Measurements from ENCODE around the gene IL3. TPM values are rescaled to one million over a fixed set of nuclear protein-coding genes. Genes with fewer than 3 reads are reported as not detected.

IL3 gene
- total and polyA plus RNA-seq, 9 donors, result not detected

- 74 to 89% (median 83%) methylated on average over 2 of the region's 2 CpGs for WGBS, 3 donors
Observed at GRCh38 chr5:132071338-132071707, 10.9 kb downstream of the IL3 start.

DNA sequence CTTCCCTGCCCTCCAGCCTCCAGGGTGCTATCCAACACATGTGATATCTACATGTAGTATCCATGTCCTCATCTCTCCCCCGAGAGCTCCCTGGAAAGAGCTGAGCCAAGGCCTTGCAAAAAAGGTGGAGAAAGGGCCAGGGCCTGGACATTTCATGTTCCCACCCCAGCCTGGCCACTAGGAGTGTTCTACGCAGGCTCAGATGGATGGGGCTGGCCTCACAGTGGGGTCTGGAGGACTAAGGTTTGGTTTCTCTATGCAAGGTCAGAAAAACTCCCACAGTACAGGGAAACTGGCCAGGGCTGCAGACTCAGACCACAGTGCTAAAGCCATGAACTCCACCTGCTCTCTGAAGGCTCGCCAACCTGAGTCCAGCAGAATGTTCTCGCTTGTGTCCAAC, 11.6 kb downstream of the IL3 start:
- Histone ChIP-seq H3K27me3 (no peaks in the 10 kb centered on the region), H3K36me3 (no peaks in the 10 kb centered on the region), H3K9me3 (no peaks in the 10 kb centered on the region), H3K4me1 (ENCODE audit: insufficient read depth) (no peaks in the 10 kb centered on the region), H3K27ac (no peak overlapping the region), H3K4me3 (no peak overlapping the region)
- TF ChIP-seq POLR2A (IDR thresholded peaks at IDR 0.05) (no peak), EP300 (IDR thresholded peaks at IDR 0.05) (no peak)
- TF ChIP-seq, protein P1, sequence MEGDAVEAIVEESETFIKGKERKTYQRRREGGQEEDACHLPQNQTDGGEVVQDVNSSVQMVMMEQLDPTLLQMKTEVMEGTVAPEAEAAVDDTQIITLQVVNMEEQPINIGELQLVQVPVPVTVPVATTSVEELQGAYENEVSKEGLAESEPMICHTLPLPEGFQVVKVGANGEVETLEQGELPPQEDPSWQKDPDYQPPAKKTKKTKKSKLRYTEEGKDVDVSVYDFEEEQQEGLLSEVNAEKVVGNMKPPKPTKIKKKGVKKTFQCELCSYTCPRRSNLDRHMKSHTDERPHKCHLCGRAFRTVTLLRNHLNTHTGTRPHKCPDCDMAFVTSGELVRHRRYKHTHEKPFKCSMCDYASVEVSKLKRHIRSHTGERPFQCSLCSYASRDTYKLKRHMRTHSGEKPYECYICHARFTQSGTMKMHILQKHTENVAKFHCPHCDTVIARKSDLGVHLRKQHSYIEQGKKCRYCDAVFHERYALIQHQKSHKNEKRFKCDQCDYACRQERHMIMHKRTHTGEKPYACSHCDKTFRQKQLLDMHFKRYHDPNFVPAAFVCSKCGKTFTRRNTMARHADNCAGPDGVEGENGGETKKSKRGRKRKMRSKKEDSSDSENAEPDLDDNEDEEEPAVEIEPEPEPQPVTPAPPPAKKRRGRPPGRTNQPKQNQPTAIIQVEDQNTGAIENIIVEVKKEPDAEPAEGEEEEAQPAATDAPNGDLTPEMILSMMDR (IDR thresholded peaks at IDR 0.05), result no peak
- intact Hi-C loops (cut with DNase I), result no loop called here
- WGBS, 3 donors, result 68 to 71% (median 69%) methylated on average over 4 of the region's 4 CpGs
- no peak for DNase-seq

More at GRCh38 chr5:132071338-132071707, 10.9 kb downstream of the IL3 start:
- no peak overlapping the region for H3K4me3 ChIP-seq
- H3K27ac ChIP-seq, result no peak overlapping the region
- H3K4me1 ChIP-seq (ENCODE audit: insufficient read depth), result no peaks in the 10 kb centered on the region
- no peaks in the 10 kb centered on the region for H3K27me3 ChIP-seq
- TF ChIP-seq, protein P1 (IDR thresholded peaks at IDR 0.05), result no peak
- TF ChIP-seq POLR2A (IDR thresholded peaks at IDR 0.05), result no peak
- no peak for TF ChIP-seq EP300 (IDR thresholded peaks at IDR 0.05)
- H3K36me3 ChIP-seq, result no peaks in the 10 kb centered on the region
- no peak for DNase-seq
- intact Hi-C loops (cut with DNase I), result no loop called here
- no peaks in the 10 kb centered on the region for H3K9me3 ChIP-seq

- no peak for TF ChIP-seq EP300 (IDR thresholded peaks at IDR 0.05)
- DNase-seq, result no peak
- Histone ChIP-seq H3K27ac (no peak overlapping the region), H3K27me3 (no peaks in the 10 kb centered on the region), H3K9me3 (no peaks in the 10 kb centered on the region), H3K4me3 (no peak overlapping the region), H3K4me1 (ENCODE audit: insufficient read depth) (no peaks in the 10 kb centered on the region), H3K36me3 (no peaks in the 10 kb centered on the region)
- intact Hi-C loops (cut with DNase I), result no loop called here
- 72 to 86% (median 77%) methylated on average over 2 of the region's 2 CpGs for WGBS, 3 donors
Observed at GRCh38 chr5:132072528-132072927, 12.1 kb downstream of the IL3 start.

GRCh38 chr5:132073231-132074013, 13.0 kb downstream of the IL3 start, which contains the start of gene CSF2:
CSF2 (plus strand) TSS chr5:132073789; CDS start chr5:132073824, 35 bp downstream.
- no peaks in the 10 kb centered on the region for H3K9me3 ChIP-seq
- H3K27me3 ChIP-seq, result no peaks in the 10 kb centered on the region
- no peak within 1 kb of the TSS for H3K27ac ChIP-seq
- intact Hi-C loops (cut with DNase I), result no loop called here
- 84 to 85% (median 84%) methylated on average over 12 of the region's 12 CpGs for WGBS, 3 donors
- H3K4me3 ChIP-seq, result no peak within 1 kb of the TSS
- DNase-seq, result no peak
- no peak for TF ChIP-seq EP300 (IDR thresholded peaks at IDR 0.05)
- TF ChIP-seq, protein P1 (IDR thresholded peaks at IDR 0.05), result no peak
- TF ChIP-seq POLR2A (IDR thresholded peaks at IDR 0.05), result no peak
- H3K4me1 ChIP-seq (ENCODE audit: insufficient read depth), result no peaks in the 10 kb centered on the region
- H3K36me3 ChIP-seq, result no peaks in the 10 kb centered on the region

DNA sequence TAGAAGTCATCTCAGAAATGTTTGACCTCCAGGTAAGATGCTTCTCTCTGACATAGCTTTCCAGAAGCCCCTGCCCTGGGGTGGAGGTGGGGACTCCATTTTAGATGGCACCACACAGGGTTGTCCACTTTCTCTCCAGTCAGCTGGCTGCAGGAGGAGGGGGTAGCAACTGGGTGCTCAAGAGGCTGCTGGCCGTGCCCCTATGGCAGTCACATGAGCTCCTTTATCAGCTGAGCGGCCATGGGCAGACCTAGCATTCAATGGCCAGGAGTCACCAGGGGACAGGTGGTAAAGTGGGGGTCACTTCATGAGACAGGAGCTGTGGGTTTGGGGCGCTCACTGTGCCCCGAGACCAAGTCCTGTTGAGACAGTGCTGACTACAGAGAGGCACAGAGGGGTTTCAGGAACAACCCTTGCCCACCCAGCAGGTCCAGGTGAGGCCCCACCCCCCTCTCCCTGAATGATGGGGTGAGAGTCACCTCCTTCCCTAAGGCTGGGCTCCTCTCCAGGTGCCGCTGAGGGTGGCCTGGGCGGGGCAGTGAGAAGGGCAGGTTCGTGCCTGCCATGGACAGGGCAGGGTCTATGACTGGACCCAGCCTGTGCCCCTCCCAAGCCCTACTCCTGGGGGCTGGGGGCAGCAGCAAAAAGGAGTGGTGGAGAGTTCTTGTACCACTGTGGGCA, 13.8 kb downstream of the IL3 start:
- H3K36me3 ChIP-seq, result no peaks in the 10 kb centered on the region
- no peak for DNase-seq
- no peak overlapping the region for H3K4me3 ChIP-seq
- H3K4me1 ChIP-seq (ENCODE audit: insufficient read depth), result no peaks in the 10 kb centered on the region
- H3K27ac ChIP-seq, result no peak overlapping the region
- intact Hi-C loops (cut with DNase I), result no loop called here
- 90 to 99% (median 94%) methylated on average over 7 of the region's 7 CpGs for WGBS, 3 donors
- no peak for TF ChIP-seq EP300 (IDR thresholded peaks at IDR 0.05)
- no peak for TF ChIP-seq POLR2A (IDR thresholded peaks at IDR 0.05)
- TF ChIP-seq, protein P1 (IDR thresholded peaks at IDR 0.05), result no peak
- H3K9me3 ChIP-seq, result no peaks in the 10 kb centered on the region
- no peaks in the 10 kb centered on the region for H3K27me3 ChIP-seq
